ENCODE results near the gene TUBB6. TPM values are rescaled to one million over a fixed set of nuclear protein-coding genes. Genes with fewer than 3 reads are reported as not detected.

The TUBB6 gene
- polyA plus RNA-seq, 4 donors: 11.9 to 56.4 (median 29.5) TPM

Other genes starting within 250 kb of the TUBB6 start
- gene ANKRD62, start 214.4 kb upstream of the TUBB6 start, polyA plus RNA-seq: under 1 TPM in 1 of 4 donors, not detected in 3; 0.27 TPM
- gene CIDEA, start 53.9 kb upstream of the TUBB6 start, polyA plus RNA-seq: 1 to 10 TPM in 2 of 4 donors, not detected in 2; 1.6 to 8.8 TPM
- gene AFG3L2, start 69.0 kb downstream of the TUBB6 start, polyA plus RNA-seq: 10 to 100 TPM; 63.4 to 89.9 (median 75.5) TPM
- gene PRELID3A, start 99.7 kb downstream of the TUBB6 start, polyA plus RNA-seq: 1 to 10 TPM; 1.1 to 4.7 (median 1.9) TPM